Fibroblast of the aortic adventitia (primary cell): ENCODE results near the gene ZSCAN5A. TPM values are rescaled to one million over a fixed set of nuclear protein-coding genes. Genes with fewer than 3 reads are reported as not detected.

Experiments used
- DNase-seq: peaks from one replicate; pipeline ENCODE4 v3.0.0-alpha.2; 2010; ENCODE audit warnings: low read depth
- H3K4me3 ChIP-seq: 2 replicates; pipeline ENCODE4 v1.5.1; 2011; ENCODE audit warnings: low read depth, mild to moderate bottlenecking, control low read depth, low read length, moderate library complexity
- total RNA-seq: library from RNA; depleted of rRNA; stranded (reverse); fragments of >200 nt; gene quantifications from 2 replicates; pipeline ENCODE4 v1.2.3, GENCODE V29; 2012; ENCODE audit warnings: low replicate concordance
- TF ChIP-seq, protein P1 (sequence below): IDR thresholded peaks from 2 replicates; pipeline ENCODE4 v1.5.1; 2011; ENCODE audit warnings: mild to moderate bottlenecking, low read length, control low read depth, inconsistent platforms; ENCODE audit not compliant: insufficient read depth

The ZSCAN5A gene
- total RNA-seq, 1 donor = 6.1 TPM

GRCh38 chr19:56297010-56297409, 17.6 kb downstream of the ZSCAN5A start:
- TF ChIP-seq, protein P1, sequence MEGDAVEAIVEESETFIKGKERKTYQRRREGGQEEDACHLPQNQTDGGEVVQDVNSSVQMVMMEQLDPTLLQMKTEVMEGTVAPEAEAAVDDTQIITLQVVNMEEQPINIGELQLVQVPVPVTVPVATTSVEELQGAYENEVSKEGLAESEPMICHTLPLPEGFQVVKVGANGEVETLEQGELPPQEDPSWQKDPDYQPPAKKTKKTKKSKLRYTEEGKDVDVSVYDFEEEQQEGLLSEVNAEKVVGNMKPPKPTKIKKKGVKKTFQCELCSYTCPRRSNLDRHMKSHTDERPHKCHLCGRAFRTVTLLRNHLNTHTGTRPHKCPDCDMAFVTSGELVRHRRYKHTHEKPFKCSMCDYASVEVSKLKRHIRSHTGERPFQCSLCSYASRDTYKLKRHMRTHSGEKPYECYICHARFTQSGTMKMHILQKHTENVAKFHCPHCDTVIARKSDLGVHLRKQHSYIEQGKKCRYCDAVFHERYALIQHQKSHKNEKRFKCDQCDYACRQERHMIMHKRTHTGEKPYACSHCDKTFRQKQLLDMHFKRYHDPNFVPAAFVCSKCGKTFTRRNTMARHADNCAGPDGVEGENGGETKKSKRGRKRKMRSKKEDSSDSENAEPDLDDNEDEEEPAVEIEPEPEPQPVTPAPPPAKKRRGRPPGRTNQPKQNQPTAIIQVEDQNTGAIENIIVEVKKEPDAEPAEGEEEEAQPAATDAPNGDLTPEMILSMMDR = no peak
- no peak for DNase-seq
- H3K4me3 ChIP-seq = no peak overlapping the region

DNA sequence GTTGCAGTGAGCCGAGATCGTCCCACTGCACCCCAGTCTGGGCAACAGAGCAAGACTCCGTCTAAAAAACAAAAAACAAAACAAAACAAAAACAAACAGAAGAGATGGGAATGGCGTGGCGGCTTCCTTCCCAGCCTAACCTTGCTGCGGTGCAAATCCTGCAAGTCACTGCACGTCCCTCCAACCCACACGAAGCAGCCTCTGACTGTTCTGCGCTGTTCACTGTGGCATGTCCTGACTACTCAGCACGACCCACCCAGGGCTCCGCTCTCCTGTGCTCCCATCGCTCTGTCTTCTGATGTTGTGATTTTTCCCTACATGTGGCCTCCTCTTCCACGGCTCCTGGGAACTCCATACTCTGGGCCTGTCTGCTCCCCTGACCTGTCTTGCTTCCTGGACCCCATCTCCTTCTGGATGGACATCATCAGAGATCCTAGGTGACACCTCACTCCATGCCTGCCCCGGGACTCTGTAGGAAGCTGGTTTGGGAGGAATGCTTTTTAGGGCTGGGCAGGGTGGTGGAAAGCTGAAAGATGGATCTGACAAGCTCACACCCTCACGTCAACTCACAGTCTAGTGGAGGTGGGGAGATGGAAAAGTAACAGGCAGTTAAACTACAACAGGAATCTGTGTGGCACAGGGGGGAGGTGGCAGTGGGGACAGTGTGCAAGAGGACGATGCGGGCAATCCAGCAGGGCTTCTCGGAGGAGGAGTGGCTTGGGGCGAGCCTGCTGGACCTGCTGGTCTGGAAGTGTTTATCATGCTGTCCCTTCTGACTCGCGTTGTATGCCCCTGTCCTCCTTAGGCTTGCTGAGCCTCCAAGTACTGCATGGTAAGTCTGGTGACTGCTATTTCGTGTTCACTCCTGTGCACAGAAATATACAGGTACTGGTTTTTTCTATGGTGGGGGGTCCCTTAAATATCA, 18.8 kb downstream of the ZSCAN5A start:
- H3K4me3 ChIP-seq = no peak overlapping the region
- no peak for DNase-seq
- TF ChIP-seq, protein P1 = no peak

DNA sequence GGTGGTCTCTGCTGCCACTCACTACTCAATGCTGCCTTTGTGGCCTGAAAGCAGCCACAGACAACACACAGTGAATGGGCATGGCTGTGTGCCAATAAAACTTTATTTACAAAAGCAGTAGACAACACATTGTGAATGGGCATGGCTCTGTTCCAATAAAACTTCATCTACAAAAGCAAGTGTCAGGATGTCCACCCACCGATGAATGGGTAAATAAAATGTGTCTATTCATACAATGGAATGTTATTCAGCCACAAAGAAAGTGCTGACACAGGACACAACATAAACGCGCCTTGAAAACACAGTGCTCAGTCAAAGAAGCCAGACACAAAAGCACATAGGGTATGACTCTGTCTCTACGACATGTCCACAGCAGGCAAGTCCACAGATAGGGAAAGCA, 20.1 kb downstream of the ZSCAN5A start:
- TF ChIP-seq, protein P1 = no peak
- H3K4me3 ChIP-seq = no peak overlapping the region
- DNase-seq = no peak

DNA sequence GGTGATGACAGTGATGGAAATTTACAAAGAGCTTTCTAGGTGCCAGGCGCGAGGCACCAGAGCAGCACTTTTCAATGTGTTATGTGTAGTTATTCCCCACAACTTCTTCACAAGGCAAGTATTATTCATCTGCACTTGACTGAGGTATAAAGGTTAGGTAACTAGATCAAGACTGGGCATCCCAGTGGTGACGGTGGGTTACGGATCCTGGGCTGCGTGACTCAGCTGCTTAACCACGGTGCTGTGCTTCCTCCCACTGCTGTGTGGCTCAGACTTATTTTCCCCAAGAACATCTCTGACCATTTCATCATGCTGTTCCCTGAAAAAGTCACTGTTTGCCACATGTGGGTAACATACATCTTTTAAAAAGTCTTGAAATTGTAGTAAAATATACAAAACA, 22.8 kb downstream of the ZSCAN5A start:
- H3K4me3 ChIP-seq = no peak overlapping the region
- TF ChIP-seq, protein P1 = no peak
- DNase-seq = no peak

GRCh38 chr19:56290104-56290503, 24.5 kb downstream of the ZSCAN5A start:
- no peak for DNase-seq
- no peak overlapping the region for H3K4me3 ChIP-seq
- TF ChIP-seq, protein P1 = no peak

DNA sequence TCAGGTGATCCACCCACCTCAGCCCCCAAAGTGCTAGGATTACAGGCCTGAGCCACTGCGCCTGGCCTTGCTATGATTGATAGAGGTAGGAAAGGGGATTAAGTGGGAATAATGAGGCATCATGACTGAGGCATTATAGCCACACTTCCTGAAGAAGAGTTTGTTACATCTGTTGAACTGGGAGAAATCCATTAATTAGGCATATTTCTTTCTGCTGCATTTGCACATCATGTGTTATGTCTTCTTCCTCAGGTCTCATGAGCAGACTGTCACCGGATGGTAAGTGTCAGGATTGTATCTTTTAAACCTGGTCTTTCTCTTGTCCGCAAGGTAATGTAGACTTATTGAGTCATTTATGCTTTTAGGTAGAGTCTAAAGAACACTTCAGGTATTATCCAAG, 29.9 kb downstream of the ZSCAN5A start:
- H3K4me3 ChIP-seq = no peak overlapping the region
- TF ChIP-seq, protein P1 = no peak
- DNase-seq = no peak

DNA sequence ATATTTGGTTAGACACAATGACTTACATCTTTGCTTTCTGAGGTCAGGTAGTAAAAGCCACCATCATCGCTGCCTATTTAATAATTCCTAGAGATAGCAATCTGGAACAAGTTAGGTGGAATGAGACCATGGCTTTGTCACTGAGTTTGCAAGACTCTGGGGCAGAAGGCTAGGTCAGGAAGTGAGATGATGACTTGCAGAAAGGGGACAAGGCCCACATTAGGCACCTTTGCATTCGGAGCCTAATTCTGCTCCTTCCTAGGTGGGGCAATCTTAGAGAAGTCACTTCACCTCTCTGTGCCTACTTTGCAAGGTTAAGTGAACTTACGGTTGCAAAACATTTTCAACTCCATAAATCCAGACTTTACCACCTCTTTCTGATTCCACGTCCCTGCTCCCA, 31.8 kb downstream of the ZSCAN5A start:
- no peak for DNase-seq
- TF ChIP-seq, protein P1 = no peak
- no peak overlapping the region for H3K4me3 ChIP-seq
